Measurements from ENCODE around the gene ACTN4. TPM values are rescaled to one million over a fixed set of nuclear protein-coding genes. Genes with fewer than 3 reads are reported as not detected.

Gene ACTN4
- total RNA-seq, 1 donor from 2014 or later, result 975 TPM

DNA sequence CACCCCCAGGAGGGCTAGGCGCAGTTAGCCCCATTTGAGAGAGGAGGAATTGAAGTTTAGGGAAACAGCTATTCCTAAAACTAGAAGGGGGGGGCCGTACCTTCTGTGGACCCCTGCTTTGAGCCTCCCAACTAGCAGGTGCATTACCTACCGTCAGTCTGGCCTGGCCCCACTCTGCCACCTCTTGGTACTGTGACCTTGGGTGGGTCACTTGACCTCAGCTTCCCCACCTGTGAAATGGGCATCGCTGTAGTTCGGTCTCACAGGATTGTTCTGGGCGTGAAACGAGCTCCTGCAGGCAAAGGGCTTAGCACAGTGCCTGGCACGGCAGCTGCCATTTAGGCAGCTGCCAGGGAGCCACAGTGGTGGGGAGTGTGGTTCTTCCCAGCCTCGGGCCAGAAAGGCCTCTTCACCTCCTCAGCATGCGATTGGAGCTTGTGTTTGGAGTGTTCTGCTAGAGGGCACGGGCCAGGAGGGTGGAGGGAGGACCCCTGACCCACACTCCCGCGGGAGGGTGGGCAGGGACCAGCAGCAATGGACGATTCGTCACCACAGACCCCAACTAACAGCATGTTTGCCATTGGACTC is 64.8 kb downstream of the ACTN4 start:
- Mint-ChIP-seq H3K36me3 (ENCODE audit: unreplicated experiment) (no peaks in the 10 kb centered on the region), H3K4me3 (ENCODE audit: unreplicated experiment) (no peak overlapping the region), H3K27me3 (ENCODE audit: unreplicated experiment) (peaks cover 10% of the 10 kb centered on the region), H3K4me1 (ENCODE audit: low read depth, unreplicated experiment) (peaks cover 3% of the 10 kb centered on the region), H3K9me3 (ENCODE audit: unreplicated experiment) (peaks cover 14% of the 10 kb centered on the region), H3K27ac (ENCODE audit: unreplicated experiment) (no peak overlapping the region)
- TF ChIP-seq, protein P1, sequence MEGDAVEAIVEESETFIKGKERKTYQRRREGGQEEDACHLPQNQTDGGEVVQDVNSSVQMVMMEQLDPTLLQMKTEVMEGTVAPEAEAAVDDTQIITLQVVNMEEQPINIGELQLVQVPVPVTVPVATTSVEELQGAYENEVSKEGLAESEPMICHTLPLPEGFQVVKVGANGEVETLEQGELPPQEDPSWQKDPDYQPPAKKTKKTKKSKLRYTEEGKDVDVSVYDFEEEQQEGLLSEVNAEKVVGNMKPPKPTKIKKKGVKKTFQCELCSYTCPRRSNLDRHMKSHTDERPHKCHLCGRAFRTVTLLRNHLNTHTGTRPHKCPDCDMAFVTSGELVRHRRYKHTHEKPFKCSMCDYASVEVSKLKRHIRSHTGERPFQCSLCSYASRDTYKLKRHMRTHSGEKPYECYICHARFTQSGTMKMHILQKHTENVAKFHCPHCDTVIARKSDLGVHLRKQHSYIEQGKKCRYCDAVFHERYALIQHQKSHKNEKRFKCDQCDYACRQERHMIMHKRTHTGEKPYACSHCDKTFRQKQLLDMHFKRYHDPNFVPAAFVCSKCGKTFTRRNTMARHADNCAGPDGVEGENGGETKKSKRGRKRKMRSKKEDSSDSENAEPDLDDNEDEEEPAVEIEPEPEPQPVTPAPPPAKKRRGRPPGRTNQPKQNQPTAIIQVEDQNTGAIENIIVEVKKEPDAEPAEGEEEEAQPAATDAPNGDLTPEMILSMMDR (IDR thresholded peaks at IDR 0.05; ENCODE audit: partially characterized antibody, unreplicated experiment), result no peak
- no peak for DNase-seq

DNA sequence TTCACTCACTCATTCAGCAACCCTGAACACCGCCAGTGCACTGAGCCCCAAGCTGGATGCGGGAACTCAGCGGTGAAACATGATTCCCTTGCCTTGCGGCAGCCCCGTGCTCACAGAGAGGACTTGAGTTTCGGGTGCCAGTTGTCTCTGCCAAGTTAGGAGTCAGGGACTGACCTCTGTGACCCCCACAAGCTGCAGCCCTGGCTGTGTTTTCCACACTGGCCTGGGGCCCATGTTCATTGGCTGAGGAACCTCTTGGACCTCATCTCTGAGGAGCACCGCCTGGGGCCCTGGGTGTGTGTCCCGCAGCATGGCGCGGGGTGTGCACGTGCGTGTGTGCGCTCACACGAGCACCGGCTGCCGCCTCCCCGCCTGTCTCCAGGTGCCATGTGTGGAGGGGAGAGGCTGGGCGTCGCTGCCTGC is 65.8 kb downstream of the ACTN4 start:
- TF ChIP-seq, protein P1 (IDR thresholded peaks at IDR 0.05; ENCODE audit: partially characterized antibody, unreplicated experiment), result no peak
- Mint-ChIP-seq H3K4me3 (ENCODE audit: unreplicated experiment) (no peak overlapping the region), H3K4me1 (ENCODE audit: low read depth, unreplicated experiment) (peaks cover 3% of the 10 kb centered on the region), H3K36me3 (ENCODE audit: unreplicated experiment) (no peaks in the 10 kb centered on the region), H3K9me3 (ENCODE audit: unreplicated experiment) (peaks cover 12% of the 10 kb centered on the region), H3K27ac (ENCODE audit: unreplicated experiment) (peak overlapping the region; percentile 43), H3K27me3 (ENCODE audit: unreplicated experiment) (peaks cover 10% of the 10 kb centered on the region)
- DNase-seq, result no peak

DNA sequence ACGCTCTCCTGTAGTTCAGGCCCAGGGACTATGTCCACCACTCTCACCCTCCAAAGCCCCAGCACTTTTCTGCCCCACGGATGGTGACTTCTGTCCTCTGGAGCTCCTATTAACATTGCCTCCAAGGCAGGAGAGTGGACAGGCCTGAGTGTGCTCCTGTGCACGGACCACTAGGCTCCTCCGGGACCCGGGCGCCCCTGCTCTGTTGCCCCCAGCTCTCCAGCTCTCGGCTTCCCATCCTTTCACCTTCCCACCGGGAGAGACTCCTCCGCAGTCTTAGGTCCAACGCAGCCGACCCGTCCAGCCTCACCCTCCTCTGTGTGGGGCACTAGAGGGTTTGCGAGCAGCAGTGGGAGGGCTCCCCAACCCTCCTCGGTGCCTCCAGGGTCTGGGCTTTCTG is 66.4 kb downstream of the ACTN4 start:
- no peak for DNase-seq
- TF ChIP-seq, protein P1 (IDR thresholded peaks at IDR 0.05; ENCODE audit: partially characterized antibody, unreplicated experiment), result no peak
- Mint-ChIP-seq H3K27me3 (ENCODE audit: unreplicated experiment) (peaks cover 15% of the 10 kb centered on the region), H3K4me3 (ENCODE audit: unreplicated experiment) (no peak overlapping the region), H3K9me3 (ENCODE audit: unreplicated experiment) (peaks cover 12% of the 10 kb centered on the region), H3K4me1 (ENCODE audit: low read depth, unreplicated experiment) (peaks cover 3% of the 10 kb centered on the region), H3K27ac (ENCODE audit: unreplicated experiment) (peak overlapping the region; percentile 82), H3K36me3 (ENCODE audit: unreplicated experiment) (no peaks in the 10 kb centered on the region)

DNA sequence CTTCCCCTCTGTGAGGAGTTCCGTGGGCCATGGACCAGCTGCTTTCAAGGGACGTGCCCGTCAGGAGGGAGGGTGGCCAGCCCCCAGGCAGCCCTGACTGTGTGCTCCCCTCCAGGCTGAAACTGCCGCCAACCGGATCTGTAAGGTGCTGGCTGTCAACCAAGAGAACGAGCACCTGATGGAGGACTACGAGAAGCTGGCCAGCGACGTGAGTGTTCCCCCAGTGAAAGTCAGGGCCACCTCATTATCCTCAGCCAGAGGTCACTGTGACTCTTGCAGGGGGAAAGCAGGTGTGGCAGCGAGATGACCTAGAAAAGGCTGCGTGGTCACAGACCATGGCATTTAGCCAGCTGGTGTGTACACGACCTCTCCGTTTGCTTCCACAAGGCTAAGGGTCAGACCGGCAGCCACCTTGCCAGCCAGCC is 66.9 kb downstream of the ACTN4 start:
- Mint-ChIP-seq H3K9me3 (ENCODE audit: unreplicated experiment) (peaks cover 12% of the 10 kb centered on the region), H3K27ac (ENCODE audit: unreplicated experiment) (no peak overlapping the region), H3K27me3 (ENCODE audit: unreplicated experiment) (peaks cover 14% of the 10 kb centered on the region), H3K4me3 (ENCODE audit: unreplicated experiment) (no peak overlapping the region), H3K4me1 (ENCODE audit: low read depth, unreplicated experiment) (peaks cover 3% of the 10 kb centered on the region), H3K36me3 (ENCODE audit: unreplicated experiment) (no peaks in the 10 kb centered on the region)
- no peak for DNase-seq
- TF ChIP-seq, protein P1 (IDR thresholded peaks at IDR 0.05; ENCODE audit: partially characterized antibody, unreplicated experiment), result no peak

DNA sequence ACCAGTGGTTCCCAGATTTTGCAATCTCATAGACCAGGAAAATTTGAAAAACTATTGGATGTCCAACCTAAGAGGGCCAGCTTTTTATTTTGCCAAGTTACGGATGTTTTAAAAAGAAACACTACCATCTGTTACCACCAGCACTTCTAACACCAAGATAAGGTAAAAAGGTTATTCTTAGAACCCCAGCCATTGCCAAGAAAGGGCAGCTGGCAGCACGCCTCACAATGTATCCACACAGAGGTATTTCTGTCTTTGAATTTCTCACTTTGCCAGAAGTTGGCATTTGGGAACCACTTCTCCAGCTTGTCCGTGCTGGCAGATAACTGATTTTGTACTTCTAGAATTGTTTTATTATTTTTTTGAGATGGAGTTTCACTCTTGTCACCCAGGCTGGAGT is 68.1 kb downstream of the ACTN4 start:
- Mint-ChIP-seq H3K27ac (ENCODE audit: unreplicated experiment) (no peak overlapping the region), H3K4me3 (ENCODE audit: unreplicated experiment) (no peak overlapping the region), H3K4me1 (ENCODE audit: low read depth, unreplicated experiment) (peaks cover 3% of the 10 kb centered on the region), H3K27me3 (ENCODE audit: unreplicated experiment) (peaks cover 12% of the 10 kb centered on the region), H3K9me3 (ENCODE audit: unreplicated experiment) (peaks cover 14% of the 10 kb centered on the region), H3K36me3 (ENCODE audit: unreplicated experiment) (no peaks in the 10 kb centered on the region)
- no peak for DNase-seq
- TF ChIP-seq, protein P1 (IDR thresholded peaks at IDR 0.05; ENCODE audit: partially characterized antibody, unreplicated experiment), result no peak
